Measurements from ENCODE around the gene BATF3. TPM values are rescaled to one million over a fixed set of nuclear protein-coding genes. Genes with fewer than 3 reads are reported as not detected.

Gene BATF3
- total and polyA plus RNA-seq, 9 of the 15 experiments (the other 6 are each of a cell fraction or from before 2014, with no cell fraction given): 0.40 to 3.8 (median 2.0) TPM

DNA sequence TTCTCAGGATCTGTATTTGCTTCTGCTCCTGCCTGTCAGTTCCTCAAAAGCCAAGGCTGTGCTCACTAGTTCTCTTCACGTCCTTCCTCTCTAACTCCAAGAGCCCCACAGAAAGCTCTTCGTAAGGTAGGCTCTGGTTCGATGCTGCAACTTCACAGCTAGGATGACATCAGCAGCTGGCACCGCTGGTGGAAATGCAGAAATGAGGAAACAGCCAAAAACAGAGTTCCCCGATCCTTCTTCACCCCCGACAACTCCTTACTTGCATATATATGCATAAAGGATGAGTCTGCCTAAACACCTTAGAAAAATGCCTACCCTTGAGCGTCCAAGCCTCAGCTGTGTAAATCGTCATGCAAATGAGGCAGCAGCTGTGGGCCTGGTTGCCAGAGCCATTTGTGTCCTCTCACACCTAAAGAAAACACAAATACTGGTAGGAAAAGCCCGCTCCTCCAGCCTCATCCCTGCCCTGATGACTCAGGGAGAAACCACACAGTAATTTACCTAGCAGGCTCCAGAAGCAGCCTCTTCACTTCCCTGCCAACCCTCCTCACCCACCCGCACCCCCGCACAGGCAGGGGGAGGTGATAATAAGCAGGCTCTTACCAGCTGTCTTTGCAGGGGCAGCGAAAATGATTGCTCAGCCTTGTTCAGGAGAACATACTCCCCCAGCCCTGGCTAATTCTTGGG lies 28.2 kb downstream of the BATF3 start (continued):
- TF ChIP-seq, protein P1, sequence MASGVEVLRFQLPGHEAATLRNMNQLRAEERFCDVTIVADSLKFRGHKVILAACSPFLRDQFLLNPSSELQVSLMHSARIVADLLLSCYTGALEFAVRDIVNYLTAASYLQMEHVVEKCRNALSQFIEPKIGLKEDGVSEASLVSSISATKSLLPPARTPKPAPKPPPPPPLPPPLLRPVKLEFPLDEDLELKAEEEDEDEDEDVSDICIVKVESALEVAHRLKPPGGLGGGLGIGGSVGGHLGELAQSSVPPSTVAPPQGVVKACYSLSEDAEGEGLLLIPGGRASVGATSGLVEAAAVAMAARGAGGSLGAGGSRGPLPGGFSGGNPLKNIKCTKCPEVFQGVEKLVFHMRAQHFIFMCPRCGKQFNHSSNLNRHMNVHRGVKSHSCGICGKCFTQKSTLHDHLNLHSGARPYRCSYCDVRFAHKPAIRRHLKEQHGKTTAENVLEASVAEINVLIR (CRISPR knock-in tag; IDR thresholded peaks at IDR 0.05): no peak
- no peak for TF ChIP-seq ZNF253 (CRISPR knock-in tag; conservative IDR thresholded peaks at IDR 0.05)
- no peak for TF ChIP-seq RHOXF2B (CRISPR knock-in tag; conservative IDR thresholded peaks at IDR 0.05)
- TF ChIP-seq FOXJ2 (tag; IDR thresholded peaks at IDR 0.05): no peak
- TF ChIP-seq DPF2 (IDR thresholded peaks at IDR 0.05): no peak
- TF ChIP-seq EGR1 (conservative IDR thresholded peaks at IDR 0.05): peak; percentile 62
- no peak for TF ChIP-seq TAF1 (IDR thresholded peaks at IDR 0.05; ENCODE audit: control insufficient read depth, extremely low read depth, insufficient read depth, low read length, severe bottlenecking)
- TF ChIP-seq VEZF1 (CRISPR knock-in tag; IDR thresholded peaks at IDR 0.05): 0 out of 2 replicates have a peak, but pooled peaks have one; percentile 24
- TF ChIP-seq SPI1 (IDR thresholded peaks at IDR 0.05; ENCODE audit: borderline replicate concordance, low read depth, low read length): peak; percentile 38; the same call in 1 of the 2 replicates
- TF ChIP-seq JUND (IDR thresholded peaks at IDR 0.05; ENCODE audit: borderline replicate concordance, low read depth, low read length): peak; percentile 36; the same call in 1 of the 2 replicates
- peak; percentile 30; the same call in 1 of the 3 replicates for TF ChIP-seq JUND (tag; IDR thresholded peaks at IDR 0.05; ENCODE audit: borderline replicate concordance, low read depth, low read length)
